ENCODE results near the gene SPECC1.
"Not testable (repeated sequence)": the region's sequence is repeated elsewhere in the genome, so short reads cannot be mapped to it uniquely, and the experiment has no call there.

The SPECC1 gene

DNA sequence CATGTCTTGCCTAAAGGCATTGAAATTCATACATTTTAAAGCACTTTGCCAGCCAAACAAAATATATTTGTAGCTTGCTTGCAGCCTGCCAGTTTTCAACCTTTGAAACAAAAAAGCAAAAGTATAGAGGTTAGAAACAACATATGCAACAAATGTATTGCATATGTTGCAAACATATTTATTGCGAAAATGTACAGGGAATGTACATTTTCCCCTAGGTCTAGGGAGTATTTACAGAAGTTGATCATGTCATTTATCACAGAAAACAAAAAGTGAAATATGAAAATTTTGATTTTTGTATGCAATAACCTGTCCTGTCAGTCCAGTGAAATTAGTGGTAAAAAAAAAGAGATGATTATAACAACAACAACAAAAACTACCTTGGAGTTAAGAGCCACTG lies 171.5 kb downstream of the SPECC1 start:
- no peak for DNase-seq

DNA sequence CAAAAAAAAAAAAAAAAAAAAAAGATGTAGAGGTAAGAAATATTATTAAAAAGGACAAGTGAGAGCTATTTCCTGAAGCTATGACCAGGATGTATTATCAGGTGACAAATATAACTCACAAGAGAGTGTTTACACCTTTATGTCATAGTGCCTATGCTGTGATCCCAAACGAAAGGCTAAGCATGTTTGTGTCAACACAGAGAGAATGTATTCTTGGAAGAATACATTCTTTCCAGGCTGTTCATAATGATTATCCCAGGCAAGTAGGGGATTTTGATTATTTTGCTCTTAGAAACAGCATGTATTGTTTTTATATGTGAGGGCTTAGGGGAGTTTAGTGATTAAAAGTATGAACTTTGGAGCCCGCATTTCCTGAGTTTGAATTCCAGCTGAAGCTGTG lies 175.0 kb downstream of the SPECC1 start:
- DNase-seq, result no peak

DNA sequence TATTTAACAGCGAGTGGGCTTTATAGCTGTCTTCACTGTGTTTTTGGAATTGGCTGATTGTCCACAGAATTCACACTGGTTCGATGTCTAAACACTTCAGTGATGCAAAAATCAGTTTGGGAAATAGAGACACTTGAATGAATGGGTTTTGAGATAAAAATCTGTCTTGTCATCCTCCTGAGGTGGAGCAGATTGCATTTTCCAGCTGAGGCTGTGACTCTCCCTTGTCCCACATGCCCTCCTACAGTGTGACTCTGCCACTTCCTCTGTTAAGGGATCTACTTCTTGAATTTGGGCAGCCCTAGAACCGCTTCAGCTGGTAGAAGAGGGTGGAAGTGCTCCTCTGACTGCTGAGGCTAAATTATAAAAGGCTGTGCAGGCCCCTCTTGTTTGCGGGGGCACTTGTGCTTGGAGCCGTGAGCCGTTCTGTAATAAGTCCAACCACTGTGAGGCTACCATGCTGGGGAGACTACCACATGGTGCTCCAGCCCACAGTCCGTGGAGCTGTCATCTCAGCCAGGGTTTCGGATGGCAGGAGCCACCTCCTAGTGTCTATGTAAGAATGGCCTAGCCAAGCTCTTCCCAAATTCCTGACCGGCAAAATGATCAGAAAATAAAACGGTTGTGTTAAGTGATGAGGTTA lies 175.9 kb downstream of the SPECC1 start:
- DNase-seq, result no peak

DNA sequence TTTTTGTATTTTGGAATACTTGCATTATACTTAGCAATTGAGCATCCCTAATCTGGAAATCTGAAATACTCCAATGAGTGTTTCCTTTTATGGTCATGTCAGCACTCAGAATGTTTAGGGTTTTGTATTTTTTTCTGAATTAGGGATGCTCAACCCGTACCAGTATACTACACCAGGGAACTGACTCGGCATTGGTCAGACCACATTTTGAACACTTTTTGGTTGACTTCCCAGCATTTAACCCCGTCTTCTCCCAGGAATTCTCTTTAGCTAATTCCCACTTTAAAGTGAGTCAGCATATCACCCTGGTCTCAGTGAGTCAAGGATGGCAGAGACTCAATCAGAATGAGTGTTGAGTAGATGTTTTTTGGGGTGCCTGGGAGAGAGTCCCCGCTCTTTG lies 177.9 kb downstream of the SPECC1 start:
- DNase-seq, result no peak

DNA sequence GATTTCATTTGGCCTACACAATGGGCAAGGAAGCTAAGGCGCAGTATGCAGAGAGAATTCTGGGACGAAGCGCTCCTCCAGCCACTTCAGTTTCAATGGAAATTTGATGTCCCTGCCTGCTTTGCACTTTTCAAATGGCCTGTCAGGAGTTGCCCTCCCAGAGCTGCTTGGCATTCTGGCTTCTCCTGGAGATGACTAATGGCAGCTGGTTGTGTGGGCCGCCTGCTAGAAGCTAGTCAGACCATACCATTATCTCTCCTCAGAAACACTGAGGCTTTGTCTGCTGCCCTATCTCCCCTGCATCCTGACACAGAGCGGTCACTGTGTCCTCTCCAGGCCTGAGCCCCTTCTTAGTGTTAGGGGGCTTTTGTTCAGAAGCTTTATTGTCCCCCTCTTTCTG lies 180.1 kb downstream of the SPECC1 start:
- DNase-seq, result no peak

DNA sequence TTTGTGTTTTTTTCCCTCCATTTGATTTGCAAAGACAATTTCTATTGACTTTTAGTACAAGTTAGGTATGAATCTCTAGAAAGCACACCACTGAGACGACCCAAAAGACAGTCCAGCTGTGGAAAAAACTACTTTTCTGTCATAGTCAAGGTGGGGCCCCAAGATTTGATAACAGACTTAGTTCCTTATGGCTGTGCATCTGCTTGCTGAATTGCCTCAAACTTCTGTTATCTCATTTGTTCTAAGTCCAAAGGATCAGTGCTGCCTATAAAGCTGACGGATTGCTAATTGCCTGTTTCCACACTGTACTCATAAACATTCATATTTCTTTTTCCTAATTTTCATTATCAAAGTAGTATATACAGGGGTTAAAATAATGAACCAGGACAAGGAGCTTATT lies 180.8 kb downstream of the SPECC1 start:
- DNase-seq, result no peak

DNA sequence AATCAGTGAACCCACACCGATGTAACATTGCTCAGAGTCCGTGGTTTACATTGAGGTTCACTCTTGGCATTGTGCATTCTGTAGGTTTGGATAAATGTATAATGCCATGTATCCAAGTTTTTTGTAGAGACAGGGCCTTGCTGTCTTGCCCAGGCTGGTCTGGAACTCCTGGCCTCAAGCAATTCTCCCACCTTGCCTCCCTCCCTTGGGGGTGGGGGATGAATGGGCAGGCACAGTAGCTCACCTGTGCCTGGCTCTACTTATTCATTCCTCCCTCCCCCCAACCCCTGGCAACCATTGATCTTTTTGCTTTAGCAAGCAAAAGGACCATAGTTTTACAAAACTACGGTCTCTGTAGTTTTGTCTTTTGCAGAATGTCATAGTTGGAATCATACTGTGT lies 181.4 kb downstream of the SPECC1 start:
- DNase-seq, result no peak

DNA sequence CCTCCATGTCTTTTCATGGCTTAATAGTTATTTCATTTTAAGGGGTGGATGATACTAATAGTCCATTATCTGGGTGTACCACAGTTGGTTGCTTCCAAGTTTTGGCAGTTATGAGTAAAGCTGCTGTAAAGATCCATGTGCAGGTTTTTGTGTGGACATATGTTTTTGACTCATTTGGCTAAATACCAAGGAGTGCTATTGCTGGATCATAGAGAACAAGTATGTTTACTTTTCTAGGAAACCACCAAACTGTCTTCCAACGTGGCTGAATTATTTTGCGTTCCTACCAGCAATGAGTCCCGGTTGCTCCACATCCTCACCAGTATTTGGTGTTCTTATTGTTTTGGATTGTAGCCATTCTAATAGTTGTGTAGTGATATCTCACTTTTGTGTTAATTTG lies 181.9 kb downstream of the SPECC1 start:
- DNase-seq, result no peak

DNA sequence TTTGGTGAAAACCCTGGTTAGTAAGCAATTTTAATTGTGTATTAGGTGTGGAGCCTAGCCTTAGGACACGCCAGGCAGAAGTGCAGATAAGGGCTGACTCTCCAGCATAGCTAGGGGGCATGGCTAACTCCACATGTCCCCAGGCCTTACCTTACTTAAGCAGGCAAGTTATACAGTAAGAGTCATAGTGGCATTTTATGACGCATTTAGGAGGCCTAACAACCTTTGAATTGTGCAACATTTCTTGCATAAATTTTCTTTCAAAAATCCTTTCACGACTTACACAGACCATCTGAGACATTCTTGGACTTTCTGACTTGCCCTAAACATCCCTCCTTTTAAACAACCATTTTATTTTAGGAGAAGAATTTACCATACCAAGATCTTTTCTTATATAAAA lies 187.1 kb downstream of the SPECC1 start:
- not testable (repeated sequence) for DNase-seq

DNA sequence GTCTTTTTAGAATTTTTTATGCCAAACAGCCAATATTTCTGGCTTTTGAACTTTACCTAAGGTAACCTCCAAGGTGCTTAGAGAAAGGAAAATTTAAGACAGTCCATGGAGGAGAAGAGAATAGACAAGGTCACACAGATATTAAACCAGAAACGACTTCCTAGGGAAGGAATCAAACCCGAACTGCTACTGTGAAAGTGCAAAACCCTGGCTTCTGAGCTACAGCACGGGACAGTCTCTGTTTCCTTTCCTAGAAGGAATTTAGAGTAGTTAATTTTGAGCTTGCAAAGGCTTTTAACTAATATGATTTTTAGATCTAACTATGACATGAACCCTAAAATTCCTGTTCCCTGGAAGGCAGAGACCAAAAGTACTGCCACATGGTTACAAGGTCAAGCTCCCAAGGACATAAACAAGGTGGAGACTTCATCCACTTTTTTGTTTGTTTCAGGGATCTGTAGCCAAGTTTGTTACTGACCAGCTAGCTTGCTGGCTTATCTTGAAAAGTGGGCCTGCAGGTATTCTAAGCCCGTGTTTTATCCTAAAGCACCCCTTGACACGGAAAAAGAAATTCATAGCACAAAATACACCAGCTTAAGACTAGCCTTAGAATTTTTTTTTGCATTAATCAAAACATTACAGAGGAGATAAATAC lies 188.2 kb downstream of the SPECC1 start:
- no peak for DNase-seq

DNA sequence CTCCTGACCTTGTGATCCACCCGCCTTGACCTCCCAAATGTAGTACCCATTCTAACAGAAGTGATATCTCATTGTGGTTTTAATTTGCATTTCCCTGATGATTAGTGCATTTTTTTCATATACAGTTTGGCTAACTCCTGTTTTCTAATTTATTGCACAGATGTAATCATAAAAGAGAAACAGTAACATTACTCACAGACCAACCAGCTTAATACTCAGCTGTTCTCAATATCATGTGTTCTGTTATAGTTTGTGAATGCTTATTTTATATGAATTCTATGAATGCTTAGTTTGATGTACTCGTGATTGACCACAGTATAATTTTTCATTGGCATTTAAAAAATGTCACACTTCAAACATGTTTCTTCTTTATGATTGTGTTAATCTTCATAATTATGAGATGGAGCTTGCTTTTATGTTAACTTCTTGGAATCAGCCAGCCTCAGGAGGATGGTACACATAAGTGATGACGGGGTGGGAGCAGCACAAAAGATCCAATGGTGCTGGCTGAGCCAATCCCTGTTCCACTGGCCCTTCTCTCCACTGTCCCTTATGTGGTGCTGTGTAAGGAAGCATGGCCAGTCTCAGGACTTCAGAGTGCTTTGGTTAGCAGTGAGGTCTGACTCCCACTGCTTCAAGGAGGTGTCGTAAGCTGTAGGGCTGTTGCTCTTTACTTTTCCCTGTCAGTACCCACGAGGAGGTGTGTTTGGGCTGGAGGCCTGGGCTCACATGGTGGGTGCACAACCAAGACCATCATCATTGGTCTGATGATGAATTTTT lies 191.0 kb downstream of the SPECC1 start:
- no peak for DNase-seq

DNA sequence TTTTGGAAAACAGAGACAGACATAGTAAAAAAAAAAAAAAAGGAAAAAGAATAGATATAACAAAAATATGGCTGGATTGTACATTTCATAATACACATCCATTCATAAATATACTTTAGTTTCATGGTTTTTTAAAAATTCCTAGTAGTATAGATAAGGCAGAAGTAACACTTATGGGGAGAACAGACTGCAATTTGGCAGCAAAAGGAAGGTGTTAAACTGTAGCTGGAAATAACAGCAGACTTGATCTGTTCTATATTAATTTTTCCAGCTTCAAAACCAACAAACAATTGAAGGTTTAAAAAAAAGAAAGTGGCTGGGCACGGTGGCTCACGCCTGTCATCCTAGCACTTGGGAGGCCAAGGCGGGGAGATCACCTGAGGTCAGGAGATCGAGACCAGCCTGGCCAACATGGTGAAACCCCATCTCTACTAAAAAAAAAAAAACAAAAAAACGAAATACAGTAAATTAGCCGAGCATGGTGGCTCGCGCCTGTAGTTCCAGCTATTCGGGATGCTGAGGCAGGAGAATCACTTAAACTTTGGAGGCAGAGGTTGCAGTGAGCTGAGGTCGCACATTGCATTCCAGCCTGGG lies 191.8 kb downstream of the SPECC1 start:
- DNase-seq, result no peak

DNA sequence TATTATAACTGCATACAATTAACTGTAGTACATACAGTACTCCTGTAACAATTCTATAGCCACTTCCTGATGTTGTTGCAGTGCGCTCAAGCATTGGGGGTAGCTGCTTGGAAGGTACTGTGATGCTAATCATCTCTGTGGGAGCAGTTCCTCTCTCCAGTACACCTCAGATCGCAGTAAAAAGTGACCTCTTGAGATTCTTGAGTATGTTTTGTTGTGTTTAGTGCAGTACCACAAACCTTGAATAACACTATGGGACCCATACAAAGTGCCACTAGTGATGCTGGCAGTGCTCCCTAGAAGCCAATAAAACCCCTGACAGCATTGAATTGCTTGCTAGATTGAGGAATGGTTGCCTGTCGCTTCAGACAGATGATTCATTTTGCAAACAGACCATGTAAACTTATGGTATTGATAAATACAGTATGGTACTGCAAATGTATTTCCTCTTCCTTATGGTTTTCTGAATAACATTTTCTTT lies 193.0 kb downstream of the SPECC1 start:
- DNase-seq, result no peak

DNA sequence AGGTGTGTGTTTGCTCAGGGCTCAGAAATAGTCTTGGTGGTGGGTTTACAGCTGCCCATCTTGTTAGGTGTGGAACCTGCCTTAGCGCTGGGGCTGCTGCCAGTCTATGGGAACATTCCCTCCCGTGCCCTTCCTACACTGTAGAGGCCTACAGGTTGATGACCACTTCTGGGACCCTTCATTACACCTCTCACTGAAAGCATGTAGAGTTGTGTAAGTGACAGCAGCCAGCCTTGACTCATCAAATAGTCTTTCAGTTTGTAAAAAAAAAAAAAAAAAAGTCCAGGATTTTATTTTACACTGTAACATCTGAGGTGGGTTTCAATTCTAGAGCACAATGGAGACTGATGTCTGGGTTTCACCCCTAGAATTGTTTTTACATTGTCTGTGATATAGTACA lies 193.9 kb downstream of the SPECC1 start:
- no peak for DNase-seq

DNA sequence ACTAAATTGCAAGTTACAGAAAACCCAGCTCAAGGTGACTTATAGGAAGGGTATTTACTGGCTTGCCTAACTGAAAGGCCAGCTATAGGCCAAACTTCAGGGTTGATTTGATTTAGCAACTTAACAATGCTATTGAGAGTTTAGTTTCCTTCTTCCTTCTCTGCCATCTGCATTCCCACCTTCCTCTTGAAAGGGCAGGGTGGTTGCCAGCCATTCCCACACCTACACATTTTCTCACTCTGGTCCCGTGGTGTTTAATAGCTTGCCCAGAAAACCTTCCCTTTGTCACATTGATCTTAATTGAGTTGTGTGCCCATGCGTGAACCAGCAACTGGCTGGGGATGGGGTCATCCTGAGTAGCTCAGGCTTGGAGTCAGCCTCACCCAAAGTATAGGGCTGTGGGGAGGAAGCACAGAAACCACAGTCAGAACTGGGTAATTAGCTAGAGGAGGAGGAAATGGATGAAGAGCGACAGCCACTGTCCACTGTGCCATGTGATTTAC lies 194.7 kb downstream of the SPECC1 start:
- no peak for DNase-seq

DNA sequence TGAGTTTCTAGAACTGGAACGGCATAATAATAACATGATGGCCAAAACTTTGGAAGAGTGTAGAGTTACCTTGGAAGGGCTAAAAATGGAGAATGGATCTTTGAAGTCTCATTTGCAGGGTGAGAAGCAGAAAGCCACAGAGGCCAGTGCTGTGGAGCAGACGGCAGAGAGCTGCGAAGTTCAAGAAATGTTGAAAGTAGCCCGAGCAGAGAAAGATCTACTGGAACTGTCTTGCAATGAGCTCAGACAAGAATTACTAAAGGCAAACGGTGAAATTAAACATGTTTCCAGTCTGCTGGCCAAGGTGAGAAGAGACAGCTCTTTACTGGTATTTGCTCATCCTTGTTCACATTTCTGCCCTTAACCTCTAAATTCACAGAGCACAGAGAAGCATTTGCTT lies 196.4 kb downstream of the SPECC1 start:
- no peak for DNase-seq

DNA sequence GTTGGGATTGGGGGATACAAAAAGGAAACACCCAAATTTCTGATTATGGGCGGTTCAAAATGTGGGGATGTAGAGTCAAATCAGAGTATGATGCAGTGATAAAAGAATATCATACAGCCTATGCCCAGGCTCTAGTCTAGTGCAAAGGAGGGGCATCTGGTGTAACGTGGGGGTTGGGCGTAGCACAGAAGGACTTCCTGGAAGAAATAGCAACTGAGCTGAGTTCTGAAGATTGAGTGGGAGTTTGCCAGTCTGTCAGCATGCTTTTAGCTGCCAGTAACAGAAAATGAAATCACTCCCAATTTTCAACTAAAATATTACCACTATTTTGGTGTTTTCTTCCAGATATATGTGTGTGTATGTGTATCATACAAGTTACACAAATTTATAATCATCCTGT lies 196.9 kb downstream of the SPECC1 start:
- peak; percentile 47 for DNase-seq

DNA sequence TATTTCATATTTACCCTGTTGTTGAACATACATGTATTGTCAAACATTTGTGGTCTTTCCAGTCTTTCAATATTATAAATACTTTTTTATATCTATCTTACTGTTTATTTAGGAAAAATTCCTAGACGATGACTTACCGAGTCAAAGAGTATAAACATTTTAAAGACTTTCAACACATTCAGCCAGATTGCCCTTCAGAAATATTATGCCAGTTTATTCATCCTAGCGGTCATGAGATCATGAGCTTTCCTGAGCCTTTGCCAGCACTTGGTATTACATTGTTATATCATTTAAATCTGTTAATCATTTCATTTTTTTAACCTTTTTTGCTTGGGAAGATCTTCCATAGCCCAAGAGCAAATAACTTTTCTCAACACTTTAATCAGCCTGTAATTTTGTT lies 197.4 kb downstream of the SPECC1 start:
- no peak for DNase-seq

DNA sequence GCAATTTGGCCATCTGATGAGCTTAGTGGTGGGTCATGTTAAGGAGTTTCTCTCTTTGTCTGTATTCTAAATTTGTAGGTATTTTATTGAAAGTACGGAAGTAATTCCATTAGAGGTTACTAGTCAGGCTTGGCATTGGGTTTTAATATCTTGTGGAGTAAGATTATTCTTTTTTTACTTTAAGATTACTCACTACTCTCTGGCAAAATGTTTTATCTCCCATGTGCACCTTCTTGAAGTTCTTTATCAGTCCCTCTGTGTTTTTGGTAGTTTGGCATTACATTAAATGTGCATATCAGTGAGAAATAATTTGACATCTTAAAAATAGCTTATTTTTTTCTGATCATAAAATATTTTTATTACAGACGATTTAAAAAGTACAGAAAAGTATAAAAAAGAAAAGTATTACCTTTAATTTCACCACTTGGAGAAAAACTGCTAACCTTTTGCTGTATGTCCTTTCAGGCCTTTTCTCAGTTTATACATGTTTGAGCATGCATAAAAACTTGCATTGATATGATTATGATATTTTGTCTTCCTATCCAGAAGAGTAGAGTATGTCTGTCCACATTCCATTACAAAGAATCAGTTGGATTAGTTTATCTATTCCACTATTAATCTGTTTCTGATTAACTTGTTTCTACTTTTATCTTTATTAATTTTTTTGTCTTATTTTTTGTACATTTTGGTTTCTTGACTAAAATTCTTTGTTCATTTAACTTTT lies 198.3 kb downstream of the SPECC1 start:
- no peak for DNase-seq

DNA sequence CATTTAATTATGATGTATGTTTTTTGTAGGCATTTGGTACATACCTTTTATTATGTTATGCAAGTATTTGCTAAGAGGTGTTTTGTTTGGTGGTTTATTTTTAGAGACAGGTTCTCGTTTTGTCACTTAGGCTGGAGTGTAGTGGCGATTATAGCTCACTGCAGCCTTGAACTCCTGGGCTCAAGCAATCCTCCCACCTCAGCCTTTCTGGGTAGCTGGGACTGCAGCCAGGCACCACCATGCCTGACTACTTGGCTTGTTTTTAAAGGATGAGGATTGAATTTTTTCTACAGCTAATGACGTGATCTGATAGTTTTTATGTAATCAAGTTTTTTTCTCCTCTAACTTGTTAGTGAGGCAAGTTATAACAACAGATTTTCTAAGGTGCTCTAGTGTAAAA lies 199.6 kb downstream of the SPECC1 start:
- DNase-seq, result no peak

DNA sequence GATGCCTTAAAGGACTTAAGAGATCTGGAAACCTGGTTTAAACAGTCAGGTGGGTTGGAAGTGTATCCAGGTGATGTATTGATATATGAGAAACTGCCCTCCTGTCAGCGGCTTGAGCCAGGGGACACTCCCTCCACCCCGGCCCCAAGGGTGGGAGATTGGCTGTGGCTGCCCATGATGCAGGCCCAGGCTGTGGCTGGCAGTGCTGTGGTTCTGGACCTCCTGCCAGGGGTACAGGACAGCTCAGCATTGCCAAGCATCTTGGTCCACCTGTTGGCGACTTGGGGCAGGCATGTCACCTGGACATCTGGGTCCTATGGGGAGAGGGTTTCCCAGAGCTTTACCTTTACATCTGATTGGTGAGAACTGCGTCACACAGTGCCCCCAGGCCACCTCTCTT lies 201.0 kb downstream of the SPECC1 start:
- no peak for DNase-seq

DNA sequence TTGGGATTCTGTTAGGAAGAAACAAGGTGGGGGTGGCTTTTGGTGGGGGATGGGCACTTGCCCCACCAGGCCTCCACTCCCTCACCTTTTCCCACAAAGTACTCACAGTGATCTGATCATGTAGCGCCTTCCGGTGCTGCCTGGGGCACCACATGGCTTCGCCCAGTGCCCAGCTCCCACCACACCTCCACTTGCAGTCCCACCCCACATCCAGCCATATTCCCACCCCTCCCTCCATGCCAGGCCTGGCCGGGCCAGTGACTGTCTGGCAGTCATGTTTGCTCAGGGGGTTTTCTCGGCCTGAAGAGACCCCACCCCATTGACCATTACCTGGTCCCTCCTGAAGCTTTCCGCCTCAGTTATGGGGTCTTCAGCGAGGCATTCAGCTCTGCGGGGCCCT lies 201.5 kb downstream of the SPECC1 start:
- DNase-seq, result no peak

DNA sequence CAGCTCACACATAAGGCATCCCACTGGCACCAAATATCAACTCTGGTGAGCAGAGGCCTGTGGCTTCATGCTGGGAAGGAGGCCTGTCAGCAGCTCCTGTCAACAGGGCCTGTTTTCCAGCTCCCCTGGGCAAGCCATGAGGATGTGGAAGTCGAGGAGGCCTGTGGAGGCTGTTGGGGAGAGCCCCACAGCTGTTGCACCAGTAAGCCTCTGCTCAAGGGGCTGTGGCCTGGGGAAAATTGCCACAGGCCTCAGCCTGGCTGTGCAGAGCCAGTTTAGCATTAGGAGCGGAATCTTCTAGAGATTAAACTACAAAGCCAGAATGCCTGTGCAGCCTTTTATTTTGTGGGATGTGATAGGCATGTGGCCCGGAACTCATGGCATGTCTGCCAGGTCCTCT lies 202.1 kb downstream of the SPECC1 start:
- no peak for DNase-seq
